ENCODE measurements around the gene GMDS.

GMDS gene

GRCh38 chr6:1587546-1587945, 657.9 kb downstream of the GMDS start:
- no peak for TF ChIP-seq CTCF (conservative IDR thresholded peaks at IDR 0.05; ENCODE audit: low read length)
- TF ChIP-seq EZH2phosphoT487 (IDR thresholded peaks at IDR 0.05; ENCODE audit: borderline replicate concordance), result no peak
- no peaks in the 10 kb centered on the region for H3K9me2 ChIP-seq (replicated peaks; ENCODE audit: low read depth, low read length)
- H3K27me3 ChIP-seq (ENCODE audit: insufficient read depth, low read length, poor library complexity, severe bottlenecking), result no peaks in the 10 kb centered on the region
- H3K4me3 ChIP-seq (ENCODE audit: low read length, poor library complexity, severe bottlenecking), result no peak overlapping the region
- H3K4me2 ChIP-seq (ENCODE audit: low read depth, low read length, poor library complexity, severe bottlenecking), result no peak overlapping the region
- H3K79me2 ChIP-seq (ENCODE audit: insufficient read depth, low read length), result no peaks in the 10 kb centered on the region
- no peak overlapping the region for H2AFZ ChIP-seq (ENCODE audit: low read length)
- no peak overlapping the region for H3K9ac ChIP-seq (ENCODE audit: low read depth, low read length, poor library complexity, severe bottlenecking)
- no peaks in the 10 kb centered on the region for H3K36me3 ChIP-seq (ENCODE audit: insufficient read depth, low read length)
- no peaks in the 10 kb centered on the region for H4K20me1 ChIP-seq (ENCODE audit: insufficient read depth, low read length, poor library complexity, severe bottlenecking)
- peaks cover 3% of the 10 kb centered on the region for H3K4me1 ChIP-seq (ENCODE audit: insufficient read depth, low read length, poor library complexity, severe bottlenecking)
- no peaks in the 10 kb centered on the region for H3F3A ChIP-seq (ENCODE audit: low read depth)
- H3K9me3 ChIP-seq (ENCODE audit: insufficient read depth, low read depth, low read length), result no peaks in the 10 kb centered on the region

GRCh38 chr6:1586861-1587450, 658.4 kb downstream of the GMDS start:
- no peak overlapping the region for H3K9ac ChIP-seq (ENCODE audit: low read depth, low read length, poor library complexity, severe bottlenecking)
- no peaks in the 10 kb centered on the region for H3K36me3 ChIP-seq (ENCODE audit: insufficient read depth, low read length)
- H3K27me3 ChIP-seq (ENCODE audit: insufficient read depth, low read length, poor library complexity, severe bottlenecking), result no peaks in the 10 kb centered on the region
- no peaks in the 10 kb centered on the region for H3F3A ChIP-seq (ENCODE audit: low read depth)
- H3K9me2 ChIP-seq (replicated peaks; ENCODE audit: low read depth, low read length), result no peaks in the 10 kb centered on the region
- no peak overlapping the region for H2AFZ ChIP-seq (ENCODE audit: low read length)
- H3K4me3 ChIP-seq (ENCODE audit: low read length, poor library complexity, severe bottlenecking), result no peak overlapping the region
- H3K4me2 ChIP-seq (ENCODE audit: low read depth, low read length, poor library complexity, severe bottlenecking), result no peak overlapping the region
- no peak for TF ChIP-seq EZH2phosphoT487 (IDR thresholded peaks at IDR 0.05; ENCODE audit: borderline replicate concordance)
- no peak for TF ChIP-seq CTCF (conservative IDR thresholded peaks at IDR 0.05; ENCODE audit: low read length)
- no peaks in the 10 kb centered on the region for H3K9me3 ChIP-seq (ENCODE audit: insufficient read depth, low read depth, low read length)
- H3K4me1 ChIP-seq (ENCODE audit: insufficient read depth, low read length, poor library complexity, severe bottlenecking), result peaks cover 3% of the 10 kb centered on the region
- no peaks in the 10 kb centered on the region for H4K20me1 ChIP-seq (ENCODE audit: insufficient read depth, low read length, poor library complexity, severe bottlenecking)
- H3K79me2 ChIP-seq (ENCODE audit: insufficient read depth, low read length), result no peaks in the 10 kb centered on the region

- Histone ChIP-seq H3K27me3 (ENCODE audit: insufficient read depth, low read length, poor library complexity, severe bottlenecking) (no peaks in the 10 kb centered on the region), H2AFZ (ENCODE audit: low read length) (no peak overlapping the region), H3K9me2 (replicated peaks; ENCODE audit: low read depth, low read length) (no peaks in the 10 kb centered on the region), H3K79me2 (ENCODE audit: insufficient read depth, low read length) (no peaks in the 10 kb centered on the region), H3K4me2 (ENCODE audit: low read depth, low read length, poor library complexity, severe bottlenecking) (no peak overlapping the region), H3K4me3 (ENCODE audit: low read length, poor library complexity, severe bottlenecking) (no peak overlapping the region), H4K20me1 (ENCODE audit: insufficient read depth, low read length, poor library complexity, severe bottlenecking) (no peaks in the 10 kb centered on the region), H3K36me3 (ENCODE audit: insufficient read depth, low read length) (no peaks in the 10 kb centered on the region), H3F3A (ENCODE audit: low read depth) (no peaks in the 10 kb centered on the region), H3K9me3 (ENCODE audit: insufficient read depth, low read depth, low read length) (no peaks in the 10 kb centered on the region), H3K4me1 (ENCODE audit: insufficient read depth, low read length, poor library complexity, severe bottlenecking) (no peaks in the 10 kb centered on the region), H3K9ac (ENCODE audit: low read depth, low read length, poor library complexity, severe bottlenecking) (no peak overlapping the region)
- TF ChIP-seq EZH2phosphoT487 (IDR thresholded peaks at IDR 0.05; ENCODE audit: borderline replicate concordance), result no peak
- TF ChIP-seq CTCF (conservative IDR thresholded peaks at IDR 0.05; ENCODE audit: low read length), result no peak
Measured at GRCh38 chr6:1586256-1586655, 659.1 kb downstream of the GMDS start.

Data from Loucy (cell line).